HL-60 (cell line): ENCODE results near the gene SLC35G6.

Source experiments
- TF ChIP-seq, protein P1 (sequence below): IDR thresholded peaks from one replicate; pipeline ENCODE4 v1.5.1; 2011; ENCODE audit warnings: low read length, control low read depth, inconsistent platforms; ENCODE audit not compliant: insufficient read depth
- TF ChIP-seq, protein P2 (sequence below): IDR thresholded peaks from 2 replicates; pipeline ENCODE4 v1.6.1; 2012; ENCODE audit warnings: low read depth; ENCODE audit not compliant: insufficient replicate concordance

DNA sequence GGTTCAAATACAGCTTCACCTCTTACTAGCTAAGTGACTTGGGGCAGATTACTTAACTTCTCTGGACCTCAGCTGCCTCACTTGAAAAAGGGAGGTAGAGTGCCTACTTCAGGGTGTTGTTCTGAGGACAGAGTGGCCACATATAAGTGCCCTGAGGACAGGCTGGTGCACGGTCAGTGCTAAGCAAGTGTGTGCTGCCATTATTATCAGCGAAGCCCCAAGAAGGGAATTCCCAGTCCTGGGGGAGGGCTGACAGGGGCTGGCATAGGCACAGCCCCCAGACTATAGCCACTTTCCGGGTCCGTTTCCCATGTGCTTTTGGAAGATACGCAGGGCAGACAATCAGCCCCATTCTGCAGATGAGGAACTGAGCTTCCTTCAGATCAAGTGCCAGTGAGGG lies 4.3 kb upstream of the SLC35G6 start:
- TF ChIP-seq, protein P1, sequence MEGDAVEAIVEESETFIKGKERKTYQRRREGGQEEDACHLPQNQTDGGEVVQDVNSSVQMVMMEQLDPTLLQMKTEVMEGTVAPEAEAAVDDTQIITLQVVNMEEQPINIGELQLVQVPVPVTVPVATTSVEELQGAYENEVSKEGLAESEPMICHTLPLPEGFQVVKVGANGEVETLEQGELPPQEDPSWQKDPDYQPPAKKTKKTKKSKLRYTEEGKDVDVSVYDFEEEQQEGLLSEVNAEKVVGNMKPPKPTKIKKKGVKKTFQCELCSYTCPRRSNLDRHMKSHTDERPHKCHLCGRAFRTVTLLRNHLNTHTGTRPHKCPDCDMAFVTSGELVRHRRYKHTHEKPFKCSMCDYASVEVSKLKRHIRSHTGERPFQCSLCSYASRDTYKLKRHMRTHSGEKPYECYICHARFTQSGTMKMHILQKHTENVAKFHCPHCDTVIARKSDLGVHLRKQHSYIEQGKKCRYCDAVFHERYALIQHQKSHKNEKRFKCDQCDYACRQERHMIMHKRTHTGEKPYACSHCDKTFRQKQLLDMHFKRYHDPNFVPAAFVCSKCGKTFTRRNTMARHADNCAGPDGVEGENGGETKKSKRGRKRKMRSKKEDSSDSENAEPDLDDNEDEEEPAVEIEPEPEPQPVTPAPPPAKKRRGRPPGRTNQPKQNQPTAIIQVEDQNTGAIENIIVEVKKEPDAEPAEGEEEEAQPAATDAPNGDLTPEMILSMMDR, result no peak
- TF ChIP-seq, protein P2, sequence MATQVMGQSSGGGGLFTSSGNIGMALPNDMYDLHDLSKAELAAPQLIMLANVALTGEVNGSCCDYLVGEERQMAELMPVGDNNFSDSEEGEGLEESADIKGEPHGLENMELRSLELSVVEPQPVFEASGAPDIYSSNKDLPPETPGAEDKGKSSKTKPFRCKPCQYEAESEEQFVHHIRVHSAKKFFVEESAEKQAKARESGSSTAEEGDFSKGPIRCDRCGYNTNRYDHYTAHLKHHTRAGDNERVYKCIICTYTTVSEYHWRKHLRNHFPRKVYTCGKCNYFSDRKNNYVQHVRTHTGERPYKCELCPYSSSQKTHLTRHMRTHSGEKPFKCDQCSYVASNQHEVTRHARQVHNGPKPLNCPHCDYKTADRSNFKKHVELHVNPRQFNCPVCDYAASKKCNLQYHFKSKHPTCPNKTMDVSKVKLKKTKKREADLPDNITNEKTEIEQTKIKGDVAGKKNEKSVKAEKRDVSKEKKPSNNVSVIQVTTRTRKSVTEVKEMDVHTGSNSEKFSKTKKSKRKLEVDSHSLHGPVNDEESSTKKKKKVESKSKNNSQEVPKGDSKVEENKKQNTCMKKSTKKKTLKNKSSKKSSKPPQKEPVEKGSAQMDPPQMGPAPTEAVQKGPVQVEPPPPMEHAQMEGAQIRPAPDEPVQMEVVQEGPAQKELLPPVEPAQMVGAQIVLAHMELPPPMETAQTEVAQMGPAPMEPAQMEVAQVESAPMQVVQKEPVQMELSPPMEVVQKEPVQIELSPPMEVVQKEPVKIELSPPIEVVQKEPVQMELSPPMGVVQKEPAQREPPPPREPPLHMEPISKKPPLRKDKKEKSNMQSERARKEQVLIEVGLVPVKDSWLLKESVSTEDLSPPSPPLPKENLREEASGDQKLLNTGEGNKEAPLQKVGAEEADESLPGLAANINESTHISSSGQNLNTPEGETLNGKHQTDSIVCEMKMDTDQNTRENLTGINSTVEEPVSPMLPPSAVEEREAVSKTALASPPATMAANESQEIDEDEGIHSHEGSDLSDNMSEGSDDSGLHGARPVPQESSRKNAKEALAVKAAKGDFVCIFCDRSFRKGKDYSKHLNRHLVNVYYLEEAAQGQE, result no peak
